BLaER1 (cell line): ENCODE measurements around the gene SNED1.

Experiments
- H3K27ac ChIP-seq: shearing (Covaris generic); formaldehyde crosslinking; 2 replicates; pipeline ENCODE4 v1.8.1; 2022
- H3K27me3 ChIP-seq: shearing (Covaris generic); formaldehyde crosslinking; 2 replicates; pipeline ENCODE4 v1.8.1; 2022
- H3K36me3 ChIP-seq: shearing (Covaris generic); formaldehyde crosslinking; 2 replicates; pipeline ENCODE4 v1.8.1; 2022
- H3K4me1 ChIP-seq: shearing (Covaris generic); formaldehyde crosslinking; 2 replicates; pipeline ENCODE4 v1.8.1; 2022
- H3K4me2 ChIP-seq: shearing (Covaris generic); formaldehyde crosslinking; 2 replicates; pipeline ENCODE4 v1.8.1; 2022
- H3K4me3 ChIP-seq: shearing (Covaris generic); formaldehyde crosslinking; 2 replicates; pipeline ENCODE4 v1.8.1; 2022
- H3K9ac ChIP-seq: shearing (Covaris generic); formaldehyde crosslinking; 2 replicates; pipeline ENCODE4 v1.8.1; 2022
- H3K9me3 ChIP-seq: shearing (Covaris generic); formaldehyde crosslinking; 2 replicates; pipeline ENCODE4 v1.8.1; 2022
- H4K20me1 ChIP-seq: shearing (Covaris generic); formaldehyde crosslinking; 2 replicates; pipeline ENCODE4 v1.8.1; 2022
- Cebpa-rat ChIP-seq: shearing (Covaris generic); IDR thresholded peaks from 2 replicates; pipeline ENCODE4 v1.8.1; 2022

Gene SNED1

DNA sequence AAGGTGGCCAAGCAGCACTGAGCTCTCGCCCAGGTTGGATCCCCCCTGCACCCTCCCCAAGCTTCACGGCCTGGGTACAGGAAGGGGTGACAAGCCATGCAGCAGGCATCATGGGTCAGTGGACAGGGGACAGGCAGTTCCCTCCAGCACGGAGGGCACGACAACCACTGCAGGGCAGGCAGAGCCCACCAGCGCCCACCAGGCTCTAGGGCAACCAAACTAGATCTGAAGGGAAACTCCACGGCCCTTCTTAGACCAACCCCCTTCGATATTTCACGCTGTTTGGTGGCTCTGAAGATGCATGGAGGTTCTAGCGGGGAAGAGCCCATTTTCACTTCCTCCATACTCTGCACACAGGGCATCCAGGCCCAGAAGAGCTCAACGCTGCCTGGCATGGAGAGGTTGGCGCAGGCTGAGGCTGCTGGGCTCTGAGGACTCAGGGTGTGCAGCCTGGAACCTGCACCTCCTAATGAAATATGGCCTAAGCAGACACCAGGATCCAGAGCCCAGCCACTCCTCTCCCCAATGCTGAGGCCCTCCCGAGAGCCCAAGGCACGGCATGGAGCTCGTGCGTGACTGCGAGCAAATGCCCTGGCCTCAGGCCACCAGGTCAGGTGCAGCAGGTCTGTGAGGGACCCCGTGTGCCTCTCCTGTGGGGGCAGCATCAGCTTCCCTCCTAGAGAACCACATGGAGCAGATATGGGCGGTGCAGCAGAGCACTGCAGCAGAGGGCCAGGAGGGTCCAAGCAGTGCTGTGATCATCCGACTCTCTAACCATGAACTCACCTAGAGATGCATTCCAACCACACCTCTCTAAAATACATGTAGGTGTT is 112.4 kb downstream of the SNED1 start:
- Histone ChIP-seq H3K4me2 (peak overlapping the region; percentile 68), H3K27ac (peak overlapping the region; percentile 59), H4K20me1 (no peaks in the 10 kb centered on the region), H3K9ac (no peak overlapping the region), H3K4me3 (no peak overlapping the region), H3K9me3 (no peaks in the 10 kb centered on the region), H3K36me3 (peaks cover 73% of the 10 kb centered on the region), H3K27me3 (no peaks in the 10 kb centered on the region), H3K4me1 (peaks cover 49% of the 10 kb centered on the region)
- TF ChIP-seq Cebpa-rat, result no peak

DNA sequence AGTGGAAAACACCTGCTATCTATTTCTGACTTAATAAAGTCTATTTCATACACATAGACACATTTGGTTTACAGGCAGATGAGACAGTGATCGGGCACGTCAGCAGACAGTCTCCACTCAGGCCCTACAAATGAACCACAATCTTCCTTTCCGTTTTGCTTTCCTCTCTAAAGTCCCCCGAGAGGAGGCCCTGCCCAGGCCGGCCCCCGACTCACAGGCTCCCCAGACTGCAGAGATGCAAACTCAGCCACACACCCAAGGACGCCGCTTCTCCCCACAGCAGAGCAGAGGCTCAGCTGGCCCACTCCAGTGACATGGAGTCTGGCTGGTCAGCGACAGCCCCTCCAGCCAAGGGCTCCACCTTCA is 113.0 kb downstream of the SNED1 start:
- peak overlapping the region; percentile 68 for H3K4me2 ChIP-seq
- H3K27me3 ChIP-seq, result no peaks in the 10 kb centered on the region
- H3K9ac ChIP-seq, result 0 out of 2 replicates have a peak overlapping the region, but pooled peaks have one; percentile 55
- no peak for TF ChIP-seq Cebpa-rat
- H4K20me1 ChIP-seq, result no peaks in the 10 kb centered on the region
- no peak overlapping the region for H3K4me3 ChIP-seq
- no peaks in the 10 kb centered on the region for H3K9me3 ChIP-seq
- H3K36me3 ChIP-seq, result peaks cover 77% of the 10 kb centered on the region
- H3K4me1 ChIP-seq, result peaks cover 43% of the 10 kb centered on the region
- H3K27ac ChIP-seq, result 0 out of 2 replicates have a peak overlapping the region, but pooled peaks have one; percentile 44

DNA sequence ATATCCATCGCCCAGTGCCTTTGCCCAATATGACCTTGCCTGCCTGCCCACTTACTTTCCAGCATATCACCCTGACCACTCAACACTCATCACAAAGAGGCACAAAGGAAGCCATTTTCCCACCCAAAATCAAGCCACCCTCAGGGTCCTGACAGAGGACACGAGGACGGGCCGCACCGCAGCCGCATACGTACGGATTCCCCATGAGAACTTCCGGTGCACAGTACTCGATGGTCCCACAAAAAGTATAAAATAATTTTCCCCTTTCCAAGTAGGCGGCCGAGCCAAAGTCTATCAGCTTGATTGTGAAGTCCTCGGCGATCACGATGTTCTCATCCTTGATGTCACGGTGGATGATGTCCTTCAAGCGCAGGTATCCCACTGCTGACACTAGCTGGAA is 113.6 kb downstream of the SNED1 start:
- peaks cover 77% of the 10 kb centered on the region for H3K36me3 ChIP-seq
- no peak overlapping the region for H3K4me3 ChIP-seq
- H3K27ac ChIP-seq, result no peak overlapping the region
- H3K27me3 ChIP-seq, result no peaks in the 10 kb centered on the region
- no peaks in the 10 kb centered on the region for H4K20me1 ChIP-seq
- no peaks in the 10 kb centered on the region for H3K9me3 ChIP-seq
- H3K4me1 ChIP-seq, result peaks cover 41% of the 10 kb centered on the region
- H3K4me2 ChIP-seq, result no peak overlapping the region
- H3K9ac ChIP-seq, result 0 out of 2 replicates have a peak overlapping the region, but pooled peaks have one; percentile 55
- no peak for TF ChIP-seq Cebpa-rat

DNA sequence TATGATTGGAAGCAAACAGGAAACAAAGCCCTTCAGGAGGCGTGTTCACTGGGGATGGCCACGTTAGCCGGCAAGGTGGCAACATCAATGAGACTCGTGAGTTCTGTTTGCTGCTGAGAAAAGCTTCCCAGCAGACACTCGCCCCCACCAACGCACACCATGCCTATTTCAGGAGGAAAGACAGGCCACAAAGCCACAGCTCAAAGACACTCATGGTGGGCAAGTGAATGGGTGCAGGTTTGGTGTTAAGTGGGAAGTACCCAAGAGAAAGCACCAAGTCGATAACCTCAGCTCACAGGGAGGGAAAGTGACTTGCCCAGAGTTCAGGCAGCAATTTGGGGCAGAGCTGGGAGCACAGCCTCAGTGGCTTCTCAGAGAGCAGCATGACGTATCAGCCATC is 114.2 kb downstream of the SNED1 start:
- Histone ChIP-seq H3K27me3 (no peaks in the 10 kb centered on the region), H3K4me3 (no peak overlapping the region), H3K27ac (no peak overlapping the region), H3K4me2 (no peak overlapping the region), H4K20me1 (no peaks in the 10 kb centered on the region), H3K4me1 (peaks cover 41% of the 10 kb centered on the region), H3K9me3 (no peaks in the 10 kb centered on the region), H3K9ac (no peak overlapping the region), H3K36me3 (peaks cover 75% of the 10 kb centered on the region)
- no peak for TF ChIP-seq Cebpa-rat

DNA sequence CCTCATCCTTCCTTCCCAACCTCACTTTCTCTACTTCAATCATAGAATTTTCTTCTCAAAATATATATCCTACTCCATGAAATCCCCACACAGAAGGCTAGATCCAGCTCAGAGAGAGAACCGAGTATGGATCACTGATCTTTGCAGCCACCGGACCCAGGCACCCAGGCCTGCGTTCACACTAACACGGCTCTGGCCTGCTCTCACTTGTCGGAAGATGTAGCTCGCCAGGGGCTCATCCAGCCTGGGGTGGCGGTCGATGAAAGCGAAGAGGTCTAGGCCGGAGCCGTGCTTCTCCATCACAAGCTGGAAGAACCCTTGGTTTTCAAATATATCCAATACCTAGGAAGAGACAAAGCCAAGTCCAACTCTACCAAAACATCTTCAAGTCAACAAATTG is 116.4 kb downstream of the SNED1 start:
- Histone ChIP-seq H3K4me1 (peaks cover 28% of the 10 kb centered on the region), H3K9me3 (no peaks in the 10 kb centered on the region), H3K27ac (no peak overlapping the region), H3K4me3 (no peak overlapping the region), H3K4me2 (no peak overlapping the region), H4K20me1 (no peaks in the 10 kb centered on the region), H3K27me3 (no peaks in the 10 kb centered on the region), H3K36me3 (peaks cover 65% of the 10 kb centered on the region), H3K9ac (no peak overlapping the region)
- TF ChIP-seq Cebpa-rat, result no peak

DNA sequence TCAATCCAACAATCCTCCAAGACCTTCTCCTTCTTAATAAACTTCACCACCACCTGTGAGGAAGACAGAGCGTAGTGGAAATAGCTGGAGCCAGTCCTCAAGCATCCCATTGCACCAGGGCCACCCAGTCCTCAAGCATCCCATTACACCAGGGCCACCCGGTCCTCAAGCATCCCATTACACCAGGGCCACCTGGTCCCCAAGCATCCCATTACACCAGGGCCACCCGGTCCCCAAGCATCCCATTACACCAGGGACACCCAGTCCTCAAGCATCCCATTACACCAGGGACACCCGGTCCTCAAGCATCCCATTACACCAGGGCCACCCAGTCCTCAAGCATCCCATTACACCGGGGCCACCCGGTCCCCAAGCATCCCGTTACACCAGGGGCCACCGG is 116.9 kb downstream of the SNED1 start:
- Histone ChIP-seq H3K27ac (no peak overlapping the region), H3K9ac (no peak overlapping the region), H3K4me3 (no peak overlapping the region), H3K4me2 (no peak overlapping the region), H3K27me3 (no peaks in the 10 kb centered on the region), H3K9me3 (no peaks in the 10 kb centered on the region), H4K20me1 (no peaks in the 10 kb centered on the region), H3K4me1 (peaks cover 23% of the 10 kb centered on the region), H3K36me3 (peaks cover 65% of the 10 kb centered on the region)
- TF ChIP-seq Cebpa-rat, result no peak

DNA sequence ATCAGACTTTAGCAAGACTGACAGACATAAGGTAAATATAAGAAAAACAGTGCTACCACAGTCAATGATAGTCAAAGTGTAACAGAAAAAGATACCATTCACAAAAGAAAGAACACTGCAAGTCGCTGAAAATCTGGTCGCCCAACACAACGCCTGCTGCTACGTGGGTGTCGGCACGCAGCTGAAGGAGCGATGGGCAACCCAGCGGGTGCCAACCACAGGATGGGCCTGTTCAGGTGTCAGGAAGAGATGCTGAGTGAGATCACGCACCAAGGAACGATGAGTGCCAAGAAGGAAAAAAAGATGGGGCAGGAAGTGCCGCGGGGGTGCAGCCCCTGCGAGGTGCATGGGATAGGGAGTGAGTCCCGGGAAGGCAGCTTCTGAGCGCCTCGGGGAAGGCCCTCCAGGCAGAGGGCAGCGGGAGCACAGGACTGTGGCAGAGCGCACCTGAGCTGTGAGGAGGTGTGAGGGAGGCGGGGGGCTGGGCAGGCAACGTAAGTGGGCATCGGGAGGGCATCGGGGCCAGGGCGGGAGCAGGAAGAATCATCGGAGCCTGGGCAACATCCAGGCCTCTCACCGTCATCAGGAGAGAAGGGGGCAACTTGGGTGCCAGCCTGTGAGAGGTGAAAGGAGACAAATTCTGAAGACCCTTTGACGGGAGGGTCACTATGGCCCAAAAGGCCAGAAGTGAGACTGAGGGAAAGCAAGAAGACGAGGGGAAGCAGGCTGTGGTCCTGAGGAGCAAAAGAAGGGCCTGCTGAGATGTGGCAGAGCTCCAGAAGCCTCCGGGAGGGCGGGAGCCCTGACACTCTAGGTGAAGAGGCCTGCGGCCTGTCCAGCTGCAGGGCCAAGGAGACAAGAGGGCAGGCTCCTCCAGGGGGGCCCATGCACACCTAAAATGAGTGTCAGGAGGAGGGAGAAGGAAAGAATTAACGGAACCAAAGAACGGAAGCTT is 118.5 kb downstream of the SNED1 start:
- H3K27ac ChIP-seq, result no peak overlapping the region
- H3K9ac ChIP-seq, result no peak overlapping the region
- H3K4me1 ChIP-seq, result peaks cover 8% of the 10 kb centered on the region
- H3K9me3 ChIP-seq, result peaks cover 4% of the 10 kb centered on the region; the same call in 1 of the 2 replicates
- no peaks in the 10 kb centered on the region for H4K20me1 ChIP-seq
- no peak overlapping the region for H3K4me2 ChIP-seq
- H3K4me3 ChIP-seq, result no peak overlapping the region
- no peaks in the 10 kb centered on the region for H3K27me3 ChIP-seq
- no peak for TF ChIP-seq Cebpa-rat
- peaks cover 71% of the 10 kb centered on the region for H3K36me3 ChIP-seq

DNA sequence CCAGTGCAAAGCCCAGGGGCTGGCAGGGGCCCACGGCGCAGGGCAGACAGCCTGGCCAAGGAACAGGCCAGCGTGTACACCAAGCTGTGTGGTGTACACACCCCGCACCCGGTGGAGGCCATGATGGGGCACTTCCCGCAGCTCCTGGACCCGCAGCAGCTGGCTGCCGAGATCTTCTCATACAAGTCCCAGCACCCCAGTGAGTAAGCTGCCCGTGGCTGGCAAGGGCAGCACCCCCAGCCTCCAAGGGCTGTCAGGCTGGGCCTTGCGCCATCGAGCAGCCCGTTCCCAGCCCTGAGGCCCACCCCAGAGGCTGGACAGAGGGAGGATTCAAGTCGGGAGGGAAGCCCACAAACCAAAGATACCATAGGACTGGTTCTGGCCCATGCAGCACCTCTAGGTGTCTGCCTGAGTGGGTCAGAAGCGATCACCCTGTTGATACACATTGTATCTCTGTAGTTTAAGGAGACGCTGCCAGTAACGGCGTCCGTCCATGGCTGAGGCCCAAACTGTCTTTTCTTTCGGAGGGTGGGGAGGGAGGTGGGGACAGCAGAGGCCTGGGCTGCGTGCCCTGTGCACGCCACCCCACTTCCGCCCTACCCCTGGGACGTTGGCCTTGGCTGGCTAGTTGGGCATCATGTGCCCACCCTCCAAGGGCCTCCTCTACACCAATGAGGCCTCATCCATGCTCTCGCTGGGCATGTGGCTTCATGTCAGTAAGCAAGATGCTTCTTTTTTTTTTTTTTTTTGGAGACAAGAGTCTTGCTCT is 120.5 kb downstream of the SNED1 start:
- Histone ChIP-seq H3K4me2 (no peak overlapping the region), H3K9me3 (peaks cover 4% of the 10 kb centered on the region; the same call in 1 of the 2 replicates), H3K9ac (no peak overlapping the region), H3K36me3 (peaks cover 69% of the 10 kb centered on the region), H3K4me3 (no peak overlapping the region), H3K4me1 (no peaks in the 10 kb centered on the region), H3K27me3 (no peaks in the 10 kb centered on the region), H3K27ac (no peak overlapping the region), H4K20me1 (no peaks in the 10 kb centered on the region)
- TF ChIP-seq Cebpa-rat, result no peak

DNA sequence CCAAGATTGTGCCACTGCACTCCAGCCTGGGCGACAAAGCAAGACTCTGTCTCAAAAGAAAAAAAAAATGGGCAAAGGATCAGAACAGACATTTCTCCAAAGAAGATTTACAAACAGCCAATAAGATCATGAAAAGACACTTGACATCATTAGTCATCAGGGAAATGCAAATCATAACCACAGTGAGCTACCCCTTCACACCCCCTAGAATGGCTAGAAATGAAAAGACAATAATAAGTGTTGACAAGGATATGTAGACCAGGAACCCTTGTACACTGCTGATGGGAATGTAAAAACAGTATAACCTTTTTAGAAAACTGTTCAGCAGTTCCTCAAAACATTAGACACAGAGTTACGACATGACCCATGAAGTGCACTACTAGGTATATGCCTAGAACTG is 122.0 kb downstream of the SNED1 start:
- no peak overlapping the region for H3K4me2 ChIP-seq
- peaks cover 68% of the 10 kb centered on the region for H3K36me3 ChIP-seq
- H3K27ac ChIP-seq, result no peak overlapping the region
- H3K27me3 ChIP-seq, result no peaks in the 10 kb centered on the region
- no peak for TF ChIP-seq Cebpa-rat
- H3K4me3 ChIP-seq, result no peak overlapping the region
- H3K9me3 ChIP-seq, result peaks cover 4% of the 10 kb centered on the region; the same call in 1 of the 2 replicates
- H3K9ac ChIP-seq, result no peak overlapping the region
- H4K20me1 ChIP-seq, result no peaks in the 10 kb centered on the region
- H3K4me1 ChIP-seq, result no peaks in the 10 kb centered on the region
